Measurements from ENCODE around the gene GRIK1. TPM values are rescaled to one million over a fixed set of nuclear protein-coding genes. Genes with fewer than 3 reads are reported as not detected.

Gene GRIK1
- total RNA-seq, 4 donors from 2014 or later, result 0.13 to 0.97 (median 0.38) TPM

DNA sequence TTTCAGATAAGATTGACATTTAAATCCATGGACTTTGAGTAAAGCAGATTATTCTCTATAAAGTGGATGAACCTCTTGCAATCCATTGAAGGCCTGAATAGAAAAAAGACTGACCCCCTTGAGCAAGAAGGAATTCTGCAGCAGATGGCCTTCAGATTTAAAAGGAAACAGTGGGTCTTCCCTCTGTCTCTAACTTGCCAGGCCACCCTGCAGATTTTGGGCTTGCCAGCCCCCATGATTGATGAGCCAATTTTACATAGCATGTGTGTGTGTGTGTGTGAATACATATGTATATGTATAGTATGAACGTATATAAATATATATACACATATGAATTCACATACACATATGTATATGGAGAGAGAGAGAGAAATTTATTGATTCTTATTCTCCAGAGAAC lies 113.4 kb downstream of the GRIK1 start:
- H3K4me1 ChIP-seq, result no peaks in the 10 kb centered on the region
- no peaks in the 10 kb centered on the region for H3K9me3 ChIP-seq
- H3K27me3 ChIP-seq, result no peaks in the 10 kb centered on the region
- H3K4me3 ChIP-seq, result no peak overlapping the region
- TF ChIP-seq POLR2A (IDR thresholded peaks at IDR 0.05) (no peak), EP300 (IDR thresholded peaks at IDR 0.05) (no peak), CTCF (IDR thresholded peaks at IDR 0.05) (no peak), POLR2AphosphoS5 (IDR thresholded peaks at IDR 0.05) (no peak)
- DNase-seq (ENCODE audit: low spot score in 2 of 2), result no peak
- no peaks in the 10 kb centered on the region for H3K36me3 ChIP-seq
- no peak overlapping the region for H3K27ac ChIP-seq
- WGBS, result 84% methylated on average over 1 of the region's 1 CpG

DNA sequence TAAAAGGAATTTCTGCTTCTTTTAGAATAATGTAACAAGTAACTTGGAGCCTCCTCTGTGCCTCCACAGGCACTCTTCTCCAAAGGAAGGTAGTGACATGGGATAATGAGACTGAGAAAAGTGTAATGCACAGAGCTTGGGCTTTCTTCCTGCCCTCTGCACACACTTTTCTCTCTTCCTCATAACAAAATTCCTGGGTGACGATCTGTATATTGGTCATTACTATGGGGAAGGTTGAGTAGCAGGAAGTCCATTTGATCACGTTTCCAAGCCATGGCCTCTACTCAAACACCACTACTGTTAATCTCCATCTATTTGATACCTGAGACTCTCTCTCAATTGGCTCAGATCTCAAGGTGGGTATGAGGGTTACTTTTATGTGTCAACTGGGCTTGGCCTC lies 113.9 kb downstream of the GRIK1 start:
- H3K4me1 ChIP-seq, result no peaks in the 10 kb centered on the region
- no peaks in the 10 kb centered on the region for H3K36me3 ChIP-seq
- no peak overlapping the region for H3K4me3 ChIP-seq
- no peaks in the 10 kb centered on the region for H3K27me3 ChIP-seq
- 75% methylated on average over 2 of the region's 2 CpGs for WGBS
- no peak for TF ChIP-seq POLR2AphosphoS5 (IDR thresholded peaks at IDR 0.05)
- no peak for TF ChIP-seq EP300 (IDR thresholded peaks at IDR 0.05)
- no peak for TF ChIP-seq POLR2A (IDR thresholded peaks at IDR 0.05)
- DNase-seq (ENCODE audit: low spot score in 2 of 2), result no peak
- no peaks in the 10 kb centered on the region for H3K9me3 ChIP-seq
- no peak overlapping the region for H3K27ac ChIP-seq

DNA sequence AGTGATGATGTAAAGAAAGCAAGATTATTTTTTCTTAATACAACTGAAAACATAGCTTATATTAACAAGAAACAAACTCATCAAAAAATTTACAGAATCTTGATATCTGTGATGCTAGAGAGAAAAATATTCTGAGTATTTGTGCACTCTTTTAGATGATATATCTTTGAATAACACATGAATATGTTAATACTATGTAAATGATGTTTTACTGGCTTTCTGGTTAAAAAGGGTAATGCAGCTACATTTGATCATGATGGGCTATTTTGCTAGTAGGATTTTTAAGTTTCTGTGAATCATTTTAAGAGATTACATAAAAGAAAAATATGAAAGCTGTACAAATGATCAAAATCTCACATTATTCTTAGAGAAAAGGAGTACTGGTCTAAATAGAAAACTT lies 114.5 kb downstream of the GRIK1 start:
- TF ChIP-seq EP300 (IDR thresholded peaks at IDR 0.05), result no peak
- no peak for TF ChIP-seq POLR2A (IDR thresholded peaks at IDR 0.05)
- no peak for TF ChIP-seq CTCF (IDR thresholded peaks at IDR 0.05)
- TF ChIP-seq POLR2AphosphoS5 (IDR thresholded peaks at IDR 0.05), result no peak
- no peaks in the 10 kb centered on the region for H3K4me1 ChIP-seq

DNA sequence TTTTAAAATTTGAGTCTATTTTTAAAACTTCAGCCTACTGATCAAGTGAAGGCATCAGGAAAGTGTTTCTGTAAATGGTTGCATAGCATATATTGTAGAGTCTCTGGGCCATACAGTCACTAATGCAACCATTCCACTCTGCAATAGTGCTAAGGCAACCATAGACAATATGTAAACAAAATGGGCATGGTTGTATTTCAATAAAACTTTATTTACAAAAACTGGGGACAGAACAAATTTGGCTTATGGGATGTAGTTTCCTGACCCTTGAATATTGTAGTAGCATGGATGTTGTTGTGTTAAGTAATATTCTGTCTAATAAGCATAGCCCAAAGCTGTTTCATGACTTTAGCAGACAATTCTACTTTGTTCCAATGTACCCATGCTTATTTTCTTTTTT lies 117.7 kb downstream of the GRIK1 start:
- Histone ChIP-seq H3K4me3 (no peak overlapping the region), H3K4me1 (no peaks in the 10 kb centered on the region), H3K27me3 (no peaks in the 10 kb centered on the region), H3K36me3 (no peaks in the 10 kb centered on the region), H3K27ac (no peak overlapping the region), H3K9me3 (no peaks in the 10 kb centered on the region)
- TF ChIP-seq POLR2AphosphoS5 (IDR thresholded peaks at IDR 0.05) (no peak), CTCF (IDR thresholded peaks at IDR 0.05) (no peak), POLR2A (IDR thresholded peaks at IDR 0.05) (no peak), EP300 (IDR thresholded peaks at IDR 0.05) (no peak)
- no peak for DNase-seq (ENCODE audit: low spot score in 2 of 2)

More for the DNA sequence above, 114.5 kb downstream of the GRIK1 start:
- Histone ChIP-seq H3K27ac (no peak overlapping the region), H3K4me3 (no peak overlapping the region), H3K36me3 (no peaks in the 10 kb centered on the region), H3K27me3 (no peaks in the 10 kb centered on the region), H3K9me3 (no peaks in the 10 kb centered on the region)
- no peak for DNase-seq (ENCODE audit: low spot score in 2 of 2)

GRCh38 chr21:29821230-29821629 lies 118.6 kb downstream of the GRIK1 start:
- Histone ChIP-seq H3K27me3 (no peaks in the 10 kb centered on the region), H3K36me3 (no peaks in the 10 kb centered on the region), H3K4me3 (no peak overlapping the region), H3K9me3 (no peaks in the 10 kb centered on the region), H3K27ac (no peak overlapping the region), H3K4me1 (no peaks in the 10 kb centered on the region)
- 100% methylated on average over 1 of the region's 1 CpG for WGBS
- DNase-seq (ENCODE audit: low spot score in 2 of 2), result no peak
- TF ChIP-seq CTCF (IDR thresholded peaks at IDR 0.05) (no peak), POLR2A (IDR thresholded peaks at IDR 0.05) (no peak), POLR2AphosphoS5 (IDR thresholded peaks at IDR 0.05) (no peak), EP300 (IDR thresholded peaks at IDR 0.05) (no peak)

DNA sequence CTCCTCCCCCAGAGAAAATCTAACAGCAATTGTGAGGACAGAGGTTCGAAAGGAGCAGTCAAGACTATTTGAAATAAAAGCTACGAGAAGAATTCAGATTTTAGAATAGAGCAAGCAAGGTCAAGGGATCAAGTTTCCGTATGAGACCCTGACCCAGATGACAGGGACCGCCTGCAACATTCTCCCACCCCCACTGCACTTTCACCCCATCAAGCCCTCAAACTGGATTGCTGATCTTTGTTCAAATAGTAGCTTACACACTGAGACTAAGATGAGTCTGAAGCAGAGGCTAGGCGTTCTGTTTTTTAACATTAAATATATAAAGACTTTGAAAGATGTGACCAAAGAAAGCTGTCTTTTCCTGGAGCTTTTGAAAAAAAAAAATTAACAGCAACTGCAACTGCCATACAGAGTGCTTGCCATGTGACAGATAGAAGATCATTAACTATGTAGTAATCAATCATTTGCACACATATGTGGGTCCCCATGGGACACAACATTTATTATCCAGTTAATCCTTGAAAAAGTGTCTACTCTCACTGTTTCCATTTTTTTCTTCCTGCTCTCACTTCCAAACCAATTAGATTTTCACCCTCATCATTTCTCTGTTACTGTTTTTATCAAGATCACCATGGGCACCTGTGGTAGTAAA lies 120.0 kb downstream of the GRIK1 start:
- TF ChIP-seq CTCF (IDR thresholded peaks at IDR 0.05) (no peak), POLR2AphosphoS5 (IDR thresholded peaks at IDR 0.05) (no peak), POLR2A (IDR thresholded peaks at IDR 0.05) (no peak), EP300 (IDR thresholded peaks at IDR 0.05) (no peak)
- no peaks in the 10 kb centered on the region for H3K4me1 ChIP-seq
- H3K4me3 ChIP-seq, result no peak overlapping the region
- H3K36me3 ChIP-seq, result no peaks in the 10 kb centered on the region
- DNase-seq (ENCODE audit: low spot score in 2 of 2), result no peak
- WGBS, result 76% methylated on average over 5 of the region's 5 CpGs
- H3K27ac ChIP-seq, result no peak overlapping the region
- no peaks in the 10 kb centered on the region for H3K27me3 ChIP-seq
- H3K9me3 ChIP-seq, result no peaks in the 10 kb centered on the region

Data from suprapubic skin (tissue), 4 donors.